ENCODE measurements around the gene CRIM1. TPM values are rescaled to one million over a fixed set of nuclear protein-coding genes. Genes with fewer than 3 reads are reported as not detected.

CRIM1 gene
- total RNA-seq, 2 donors from 2014 or later: 26.7 to 26.9 TPM

DNA sequence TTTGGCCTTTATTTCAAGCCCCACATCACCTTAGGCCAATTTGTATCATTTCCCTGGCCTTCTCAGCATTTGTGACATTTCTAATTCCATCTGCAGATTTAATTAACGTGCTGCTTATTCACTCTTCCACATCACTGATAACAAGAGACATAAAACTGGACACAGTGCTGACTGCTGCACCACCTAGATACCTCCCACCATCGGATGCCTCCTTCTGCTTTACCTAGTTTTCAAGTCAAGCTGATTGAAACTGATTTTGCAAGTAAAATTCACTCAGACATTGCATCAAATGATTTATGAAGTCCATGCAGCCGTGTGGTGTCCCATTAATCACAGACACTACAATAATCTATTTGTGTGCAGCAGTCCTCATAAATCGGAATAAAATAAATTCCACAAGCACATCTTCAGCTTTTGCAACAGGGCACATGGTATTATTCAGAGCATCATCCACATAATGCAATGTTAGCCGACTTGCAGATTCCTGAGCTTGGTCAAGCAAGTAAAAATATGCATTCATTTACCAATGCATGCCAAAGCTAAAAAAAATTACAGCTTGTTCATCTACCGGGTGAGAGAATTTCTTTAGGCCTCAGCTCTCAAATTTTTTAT is 15.9 kb upstream of the CRIM1 start:
- 87 to 91% methylated on average over 6 of the region's 6 CpGs for WGBS, 2 experiments (ENCODE audit: insufficient coverage in 1 of 2, insufficient read length in 1 of 2)
- Histone ChIP-seq H3K9ac (ENCODE audit: extremely low read depth, low read length, poor library complexity, severe bottlenecking) (no peak overlapping the region), H3K4me1 (ENCODE audit: control insufficient read depth, insufficient read depth, low read length) (no peaks in the 10 kb centered on the region), H3K4me3 (ENCODE audit: low read length) (no peak overlapping the region), H3K9me3 (ENCODE audit: control insufficient read depth, low read length) (no peaks in the 10 kb centered on the region), H3K36me3 (ENCODE audit: control insufficient read depth, insufficient read depth, low read length) (no peaks in the 10 kb centered on the region), H3K27me3 (ENCODE audit: control insufficient read depth, insufficient read depth, low read length, poor library complexity, severe bottlenecking) (no peaks in the 10 kb centered on the region), H3K27ac (ENCODE audit: low read depth, low read length) (no peak overlapping the region)
- no peak overlapping the region for H3K27ac Mint-ChIP-seq
- no peak for TF ChIP-seq CTCF (conservative IDR thresholded peaks at IDR 0.05)
- H3K36me3 Mint-ChIP-seq (ENCODE audit: low read depth): no peaks in the 10 kb centered on the region
- H3K9me3 Mint-ChIP-seq: no peaks in the 10 kb centered on the region
- no peak for DNase-seq
- peaks cover 2% of the 10 kb centered on the region for H3K4me1 Mint-ChIP-seq
- no peaks in the 10 kb centered on the region for H3K27me3 Mint-ChIP-seq (ENCODE audit: insufficient read depth)
- H3K4me3 Mint-ChIP-seq: no peak overlapping the region

- Mint-ChIP-seq H3K4me1 (peaks cover 2% of the 10 kb centered on the region), H3K9me3 (no peaks in the 10 kb centered on the region)
- H3K4me3 ChIP-seq (ENCODE audit: low read length): no peak overlapping the region
Measured at GRCh38 chr2:36343606-36344005, 12.0 kb upstream of the CRIM1 start.

GRCh38 chr2:36348721-36349120 is 6.9 kb upstream of the CRIM1 start:
- no peaks in the 10 kb centered on the region for H3K9me3 ChIP-seq (ENCODE audit: control insufficient read depth, low read length)
- 89 to 100% methylated on average over 1 to 2 of the region's 2 CpGs for WGBS, 2 experiments (ENCODE audit: insufficient coverage in 1 of 2, insufficient read length in 1 of 2)
- H3K4me1 Mint-ChIP-seq: peaks cover 21% of the 10 kb centered on the region

More at GRCh38 chr2:36343606-36344005, 12.0 kb upstream of the CRIM1 start:
- Histone ChIP-seq H3K4me1 (ENCODE audit: control insufficient read depth, insufficient read depth, low read length) (no peaks in the 10 kb centered on the region), H3K9me3 (ENCODE audit: control insufficient read depth, low read length) (no peaks in the 10 kb centered on the region), H3K9ac (ENCODE audit: extremely low read depth, low read length, poor library complexity, severe bottlenecking) (no peak overlapping the region), H3K27ac (ENCODE audit: low read depth, low read length) (no peak overlapping the region), H3K36me3 (ENCODE audit: control insufficient read depth, insufficient read depth, low read length) (no peaks in the 10 kb centered on the region), H3K27me3 (ENCODE audit: control insufficient read depth, insufficient read depth, low read length, poor library complexity, severe bottlenecking) (no peaks in the 10 kb centered on the region)
- WGBS, 2 experiments (ENCODE audit: insufficient coverage in 1 of 2, insufficient read length in 1 of 2): 88 to 94% methylated on average over 2 to 3 of the region's 3 CpGs
- H3K36me3 Mint-ChIP-seq (ENCODE audit: low read depth): no peaks in the 10 kb centered on the region
- TF ChIP-seq CTCF (conservative IDR thresholded peaks at IDR 0.05): no peak
- no peak overlapping the region for H3K4me3 Mint-ChIP-seq
- H3K27ac Mint-ChIP-seq: no peak overlapping the region
- H3K27me3 Mint-ChIP-seq (ENCODE audit: insufficient read depth): peaks cover 2% of the 10 kb centered on the region
- DNase-seq: no peak

More at GRCh38 chr2:36348721-36349120, 6.9 kb upstream of the CRIM1 start:
- H3K27ac Mint-ChIP-seq: no peak overlapping the region
- no peaks in the 10 kb centered on the region for H3K36me3 ChIP-seq (ENCODE audit: control insufficient read depth, insufficient read depth, low read length)
- H3K9me3 Mint-ChIP-seq: no peaks in the 10 kb centered on the region
- H3K9ac ChIP-seq (ENCODE audit: extremely low read depth, low read length, poor library complexity, severe bottlenecking): no peak overlapping the region
- no peak overlapping the region for H3K4me3 Mint-ChIP-seq
- H3K27me3 ChIP-seq (ENCODE audit: control insufficient read depth, insufficient read depth, low read length, poor library complexity, severe bottlenecking): no peaks in the 10 kb centered on the region
- no peaks in the 10 kb centered on the region for H3K36me3 Mint-ChIP-seq (ENCODE audit: low read depth)
- no peak overlapping the region for H3K4me3 ChIP-seq (ENCODE audit: low read length)
- H3K4me1 ChIP-seq (ENCODE audit: control insufficient read depth, insufficient read depth, low read length): peaks cover 3% of the 10 kb centered on the region
- no peak for DNase-seq
- no peak for TF ChIP-seq CTCF (conservative IDR thresholded peaks at IDR 0.05)
- peaks cover 2% of the 10 kb centered on the region for H3K27me3 Mint-ChIP-seq (ENCODE audit: insufficient read depth)
- H3K27ac ChIP-seq (ENCODE audit: low read depth, low read length): no peak overlapping the region

Measured in endodermal cell (in vitro differentiated cells).